ENCODE measurements around the gene RHOJ. TPM values are rescaled to one million over a fixed set of nuclear protein-coding genes. Genes with fewer than 3 reads are reported as not detected.

Gene RHOJ
- total RNA-seq, 2 donors from 2014 or later = not detected

DNA sequence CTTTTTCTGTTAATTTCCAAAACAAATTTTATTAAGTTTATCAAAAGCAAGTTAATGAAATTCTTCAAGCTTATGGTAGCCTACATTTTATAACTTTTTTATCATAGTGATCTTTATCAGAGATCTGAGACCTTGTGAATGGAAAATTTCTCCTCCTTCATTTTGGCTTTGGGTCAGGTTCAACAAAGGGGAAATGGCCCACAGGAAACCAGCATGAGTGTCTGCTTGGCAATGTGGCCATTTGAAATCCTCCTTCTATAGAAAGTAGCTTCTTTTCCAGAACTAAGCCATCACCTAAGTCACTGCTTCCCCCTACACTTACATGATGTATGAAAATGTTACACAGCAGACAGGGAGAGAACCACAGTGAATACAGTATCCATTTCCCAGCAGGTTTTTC, 1.6 kb downstream of the RHOJ start:
- H3K9me3 Mint-ChIP-seq = no peaks in the 10 kb centered on the region
- no peaks in the 10 kb centered on the region for H3K36me3 Mint-ChIP-seq (ENCODE audit: low read depth)
- Histone ChIP-seq H3K9ac (ENCODE audit: extremely low read depth, low read length, poor library complexity, severe bottlenecking) (no peak overlapping the region), H3K27ac (ENCODE audit: low read depth, low read length) (no peak overlapping the region), H3K27me3 (ENCODE audit: control insufficient read depth, insufficient read depth, low read length, poor library complexity, severe bottlenecking) (no peaks in the 10 kb centered on the region), H3K9me3 (ENCODE audit: control insufficient read depth, low read length) (no peaks in the 10 kb centered on the region), H3K36me3 (ENCODE audit: control insufficient read depth, insufficient read depth, low read length) (no peaks in the 10 kb centered on the region), H3K4me3 (ENCODE audit: low read length) (no peak overlapping the region), H3K4me1 (ENCODE audit: control insufficient read depth, insufficient read depth, low read length) (peaks cover 5% of the 10 kb centered on the region)
- H3K27me3 Mint-ChIP-seq (ENCODE audit: insufficient read depth) = peaks cover 2% of the 10 kb centered on the region
- H3K4me1 Mint-ChIP-seq = no peaks in the 10 kb centered on the region
- no peak for DNase-seq
- no peak overlapping the region for H3K27ac Mint-ChIP-seq
- no peak for TF ChIP-seq CTCF (conservative IDR thresholded peaks at IDR 0.05)
- no peak overlapping the region for H3K4me3 Mint-ChIP-seq

GRCh38 chr14:63209160-63209559, 4.9 kb downstream of the RHOJ start:
- Histone ChIP-seq H3K9ac (ENCODE audit: extremely low read depth, low read length, poor library complexity, severe bottlenecking) (no peak overlapping the region), H3K36me3 (ENCODE audit: control insufficient read depth, insufficient read depth, low read length) (no peaks in the 10 kb centered on the region), H3K4me1 (ENCODE audit: control insufficient read depth, insufficient read depth, low read length) (peaks cover 3% of the 10 kb centered on the region), H3K27me3 (ENCODE audit: control insufficient read depth, insufficient read depth, low read length, poor library complexity, severe bottlenecking) (no peaks in the 10 kb centered on the region), H3K27ac (ENCODE audit: low read depth, low read length) (no peak overlapping the region), H3K4me3 (ENCODE audit: low read length) (no peak overlapping the region), H3K9me3 (ENCODE audit: control insufficient read depth, low read length) (no peaks in the 10 kb centered on the region)
- Mint-ChIP-seq H3K4me3 (no peak overlapping the region), H3K27ac (no peak overlapping the region), H3K9me3 (no peaks in the 10 kb centered on the region), H3K36me3 (ENCODE audit: low read depth) (no peaks in the 10 kb centered on the region), H3K4me1 (no peaks in the 10 kb centered on the region), H3K27me3 (ENCODE audit: insufficient read depth) (no peaks in the 10 kb centered on the region)
- TF ChIP-seq CTCF (conservative IDR thresholded peaks at IDR 0.05) = no peak
- DNase-seq = no peak
- WGBS, 2 experiments (ENCODE audit: insufficient coverage in 1 of 2, insufficient read length in 1 of 2) = 100% methylated on average over 1 of the region's 1 CpG

- Histone ChIP-seq H3K4me3 (ENCODE audit: low read length) (no peak overlapping the region), H3K9me3 (ENCODE audit: control insufficient read depth, low read length) (no peaks in the 10 kb centered on the region), H3K27ac (ENCODE audit: low read depth, low read length) (no peak overlapping the region), H3K9ac (ENCODE audit: extremely low read depth, low read length, poor library complexity, severe bottlenecking) (no peak overlapping the region), H3K27me3 (ENCODE audit: control insufficient read depth, insufficient read depth, low read length, poor library complexity, severe bottlenecking) (no peaks in the 10 kb centered on the region), H3K36me3 (ENCODE audit: control insufficient read depth, insufficient read depth, low read length) (no peaks in the 10 kb centered on the region), H3K4me1 (ENCODE audit: control insufficient read depth, insufficient read depth, low read length) (no peaks in the 10 kb centered on the region)
- DNase-seq = no peak
- Mint-ChIP-seq H3K27me3 (ENCODE audit: insufficient read depth) (no peaks in the 10 kb centered on the region), H3K27ac (no peak overlapping the region), H3K4me3 (no peak overlapping the region), H3K4me1 (no peaks in the 10 kb centered on the region), H3K9me3 (no peaks in the 10 kb centered on the region), H3K36me3 (ENCODE audit: low read depth) (no peaks in the 10 kb centered on the region)
- WGBS, 2 experiments (ENCODE audit: insufficient coverage in 1 of 2, insufficient read length in 1 of 2) = 94 to 100% methylated on average over 1 of the region's 1 CpG
- TF ChIP-seq CTCF (conservative IDR thresholded peaks at IDR 0.05) = no peak
These were observed 6.6 kb downstream of the RHOJ start for GRCh38 chr14:63210812-63211211.
